ENCODE measurements around the gene CEACAM1.

The CEACAM1 gene

GRCh38 chr19:42478765-42479311, 49.4 kb downstream of the CEACAM1 start:
- Histone ChIP-seq H3K4me3 (ENCODE audit: low read length) (no peak overlapping the region), H4K20me1 (ENCODE audit: insufficient read depth, low read length) (no peaks in the 10 kb centered on the region), H3K9me2 (replicated peaks; ENCODE audit: insufficient read depth, low read length) (no peaks in the 10 kb centered on the region), H3K9ac (ENCODE audit: low read length) (no peak overlapping the region), H3K4me1 (ENCODE audit: low read length) (no peaks in the 10 kb centered on the region), H3F3A (ENCODE audit: insufficient read depth, low read length) (no peaks in the 10 kb centered on the region), H3K36me3 (replicated peaks; ENCODE audit: insufficient read depth, low read length) (no peaks in the 10 kb centered on the region), H3K27me3 (replicated peaks; ENCODE audit: insufficient read depth, low read length) (no peaks in the 10 kb centered on the region), H2AFZ (ENCODE audit: low read length) (no peak overlapping the region), H3K9me3 (replicated peaks; ENCODE audit: insufficient read depth, low read length) (no peaks in the 10 kb centered on the region), H3K4me2 (ENCODE audit: low read depth, low read length) (no peak overlapping the region), H3K79me2 (ENCODE audit: low read length) (no peaks in the 10 kb centered on the region), H3K27ac (ENCODE audit: low read length) (no peak overlapping the region)
- DNase-seq, result no peak
- TF ChIP-seq EZH2 (optimal IDR thresholded peaks at IDR 0.05; ENCODE audit: low read depth, low read length), result no peak
- no peak for TF ChIP-seq CTCF (IDR thresholded peaks at IDR 0.05; ENCODE audit: low read length)
- no peak for TF ChIP-seq EZH2phosphoT487 (IDR thresholded peaks at IDR 0.05; ENCODE audit: low read length)

- Histone ChIP-seq H4K20me1 (ENCODE audit: insufficient read depth, low read length) (no peaks in the 10 kb centered on the region), H3K4me3 (ENCODE audit: low read length) (no peak overlapping the region)
- TF ChIP-seq EZH2phosphoT487 (IDR thresholded peaks at IDR 0.05; ENCODE audit: low read length), result no peak
- TF ChIP-seq EZH2 (optimal IDR thresholded peaks at IDR 0.05; ENCODE audit: low read depth, low read length), result no peak
- no peak for TF ChIP-seq CTCF (IDR thresholded peaks at IDR 0.05; ENCODE audit: low read length)
These were observed 50.3 kb downstream of the CEACAM1 start for GRCh38 chr19:42477933-42478332.

GRCh38 chr19:42477117-42477516, 51.2 kb downstream of the CEACAM1 start:
- no peak for TF ChIP-seq CTCF (IDR thresholded peaks at IDR 0.05; ENCODE audit: low read length)
- no peak for TF ChIP-seq EZH2 (optimal IDR thresholded peaks at IDR 0.05; ENCODE audit: low read depth, low read length)
- TF ChIP-seq EZH2phosphoT487 (IDR thresholded peaks at IDR 0.05; ENCODE audit: low read length), result no peak
- no peak for DNase-seq
- Histone ChIP-seq H3K9me3 (replicated peaks; ENCODE audit: insufficient read depth, low read length) (no peaks in the 10 kb centered on the region), H3F3A (ENCODE audit: insufficient read depth, low read length) (no peaks in the 10 kb centered on the region), H2AFZ (ENCODE audit: low read length) (no peak overlapping the region), H3K4me2 (ENCODE audit: low read depth, low read length) (no peak overlapping the region), H3K36me3 (replicated peaks; ENCODE audit: insufficient read depth, low read length) (no peaks in the 10 kb centered on the region), H3K9me2 (replicated peaks; ENCODE audit: insufficient read depth, low read length) (no peaks in the 10 kb centered on the region), H3K4me1 (ENCODE audit: low read length) (no peaks in the 10 kb centered on the region), H3K79me2 (ENCODE audit: low read length) (no peaks in the 10 kb centered on the region), H3K9ac (ENCODE audit: low read length) (no peak overlapping the region), H4K20me1 (ENCODE audit: insufficient read depth, low read length) (no peaks in the 10 kb centered on the region), H3K27ac (ENCODE audit: low read length) (no peak overlapping the region), H3K27me3 (replicated peaks; ENCODE audit: insufficient read depth, low read length) (no peaks in the 10 kb centered on the region), H3K4me3 (ENCODE audit: low read length) (no peak overlapping the region)

More at GRCh38 chr19:42477933-42478332, 50.3 kb downstream of the CEACAM1 start:
- Histone ChIP-seq H3K36me3 (replicated peaks; ENCODE audit: insufficient read depth, low read length) (no peaks in the 10 kb centered on the region), H3K79me2 (ENCODE audit: low read length) (no peaks in the 10 kb centered on the region), H2AFZ (ENCODE audit: low read length) (no peak overlapping the region), H3K27me3 (replicated peaks; ENCODE audit: insufficient read depth, low read length) (no peaks in the 10 kb centered on the region), H3K4me2 (ENCODE audit: low read depth, low read length) (no peak overlapping the region), H3K9ac (ENCODE audit: low read length) (no peak overlapping the region), H3K4me1 (ENCODE audit: low read length) (no peaks in the 10 kb centered on the region), H3F3A (ENCODE audit: insufficient read depth, low read length) (no peaks in the 10 kb centered on the region), H3K9me3 (replicated peaks; ENCODE audit: insufficient read depth, low read length) (no peaks in the 10 kb centered on the region), H3K27ac (ENCODE audit: low read length) (no peak overlapping the region), H3K9me2 (replicated peaks; ENCODE audit: insufficient read depth, low read length) (no peaks in the 10 kb centered on the region)
- DNase-seq, result no peak
